Caco-2 (cell line): ENCODE measurements around the gene GMFB. TPM values are rescaled to one million over a fixed set of nuclear protein-coding genes. Genes with fewer than 3 reads are reported as not detected.
A peak's percentile ranks its signal among the peaks of the same experiment; 100 is the strongest.

ENCODE experiments used
- BruUV-seq: library from RNA; stranded (reverse); fragments of 400-500 nt; replicated peaks from 2 replicates; lab custom pipeline; 2021; lab: Mats Ljungman, UMichigan
- CTCF ChIA-PET: fragments of 300-600 bp; sonication (Branson Sonifier 250); formaldehyde crosslinking; loops from one replicate; lab custom pipeline; 2022; ENCODE audit warnings: antibody characterized with exemption; lab: Charles Lee
- POLR2A ChIA-PET: fragments of 300-600 bp; sonication (Branson Sonifier 250); formaldehyde crosslinking; loops from one replicate; lab custom pipeline; 2022; ENCODE audit warnings: antibody characterized with exemption; lab: Charles Lee
- DNase-seq, 2 experiments: peaks; one replicate each; pipeline versions ENCODE4 v3.0.0 to v3.0.0-alpha.2; 2020 to 2022
- H3K27me3 ChIP-seq: replicated peaks from 2 replicates; pipeline ENCODE4 v1.6.0; 2011; ENCODE audit warnings: low read length; ENCODE audit not compliant: control insufficient read depth, insufficient read depth
- H3K36me3 ChIP-seq: 2 replicates; pipeline ENCODE4 v1.5.1; 2011; ENCODE audit warnings: low read length; ENCODE audit not compliant: control insufficient read depth, insufficient read depth
- H3K4me1 ChIP-seq: fragments of 250-450 bp; sonication (Bioruptor Pico); 2 replicates; pipeline ENCODE4 v1.5.1; 2020; ENCODE audit warnings: mild to moderate bottlenecking
- H3K4me3 ChIP-seq: 2 replicates; pipeline ENCODE4 v1.5.1; 2011; ENCODE audit warnings: low read depth, mild to moderate bottlenecking, control low read depth, low read length
- H3K9me3 ChIP-seq: fragments of 250-450 bp; sonication (Bioruptor Pico); 2 replicates; pipeline ENCODE4 v1.5.1; 2020; ENCODE audit warnings: mild to moderate bottlenecking, moderate library complexity
- H3K27ac Mint-ChIP-seq: one replicate; pipeline ENCODE4 v1.8.0; 2022; ENCODE audit warnings: mixed read lengths; ENCODE audit not compliant: unreplicated experiment
- H3K27me3 Mint-ChIP-seq: one replicate; pipeline ENCODE4 v1.8.0; 2022; ENCODE audit warnings: mixed read lengths; ENCODE audit not compliant: insufficient read depth, unreplicated experiment
- H3K36me3 Mint-ChIP-seq: one replicate; pipeline ENCODE4 v1.8.0; 2022; ENCODE audit warnings: mild to moderate bottlenecking, mixed read lengths; ENCODE audit not compliant: insufficient read depth, unreplicated experiment
- H3K4me1 Mint-ChIP-seq: one replicate; pipeline ENCODE4 v1.8.0; 2022; ENCODE audit warnings: low read depth, mixed read lengths; ENCODE audit not compliant: unreplicated experiment
- H3K4me3 Mint-ChIP-seq: one replicate; pipeline ENCODE4 v1.8.0; 2022; ENCODE audit warnings: mild to moderate bottlenecking, moderate library complexity, mixed read lengths; ENCODE audit not compliant: unreplicated experiment
- H3K9me3 Mint-ChIP-seq: one replicate; pipeline ENCODE4 v1.8.0; 2022; ENCODE audit warnings: mixed read lengths; ENCODE audit not compliant: unreplicated experiment
- intact Hi-C: fragments of 100-400 bp; cut with micrococcal nuclease; formaldehyde crosslinking; loops from one replicate; pipeline ENCODE4 v1.10.0; 2022; ENCODE audit not compliant: unreplicated experiment
- total RNA-seq: library from RNA; stranded (reverse); gene quantifications from 2 replicates; pipeline ENCODE4 v1.2.3, GENCODE V29; 2022
- TF ChIP-seq, protein P1 (sequence below), 2 experiments: fragments of 200-600 bp in 1 of 2; IDR thresholded peaks; 1 replicate in 1 of 2; 2 replicates in 1 of 2; pipeline versions ENCODE4 v1.5.1 to v1.8.0; 2011 to 2022; ENCODE audit warnings: antibody characterized with exemption in 1 of 2, control low read depth in 1 of 2, inconsistent platforms in 1 of 2, low read depth in 1 of 2, low read length in 1 of 2, mild to moderate bottlenecking in 1 of 2, moderate library complexity in 1 of 2; ENCODE audit not compliant: insufficient read depth in 1 of 2, severe bottlenecking in 1 of 2, unreplicated experiment in 1 of 2

GMFB gene
- total RNA-seq, 1 experiment from 2014 or later = 67.4 TPM

DNA sequence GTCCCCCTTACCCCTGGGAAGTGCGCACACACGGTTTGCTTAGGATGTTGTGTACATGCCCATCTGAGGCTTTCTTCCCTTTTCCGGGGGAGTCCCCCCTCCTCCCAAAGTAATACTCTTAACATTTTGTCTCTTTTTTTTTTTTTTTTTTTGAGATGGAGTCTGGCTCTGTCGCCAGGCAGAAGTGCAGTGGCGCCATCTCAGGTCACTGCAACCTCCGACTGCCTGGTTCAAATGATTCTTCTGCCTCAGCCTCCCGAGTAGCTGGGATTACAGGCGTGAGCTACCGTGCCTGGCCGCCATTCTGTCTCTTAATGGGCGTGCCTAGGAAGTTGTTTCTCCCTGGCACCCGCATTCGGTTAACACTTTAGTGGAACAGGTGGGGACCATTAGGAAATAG, 4.5 kb upstream of the GMFB start:
- intact Hi-C loops = no loop called here
- no peaks in the 10 kb centered on the region for H3K27me3 ChIP-seq
- H3K27ac Mint-ChIP-seq = no peak overlapping the region
- CTCF ChIA-PET = interaction anchor here (0.7 to 0.9 kb wide), 4 partner anchors 16 to 236 kb away, joined by 3 to 7 read pairs (median 4); partner anchors contain the start of genes CDKN3 and CGRRF1
- peaks cover 5% of the 10 kb centered on the region for H3K4me1 Mint-ChIP-seq
- H3K4me3 Mint-ChIP-seq = no peak overlapping the region
- H3K9me3 Mint-ChIP-seq = peaks cover 7% of the 10 kb centered on the region
- no peaks in the 10 kb centered on the region for H3K36me3 ChIP-seq
- no peak overlapping the region for H3K4me3 ChIP-seq
- no peaks in the 10 kb centered on the region for H3K9me3 ChIP-seq
- H3K4me1 ChIP-seq = peaks cover 27% of the 10 kb centered on the region
- TF ChIP-seq, protein P1, sequence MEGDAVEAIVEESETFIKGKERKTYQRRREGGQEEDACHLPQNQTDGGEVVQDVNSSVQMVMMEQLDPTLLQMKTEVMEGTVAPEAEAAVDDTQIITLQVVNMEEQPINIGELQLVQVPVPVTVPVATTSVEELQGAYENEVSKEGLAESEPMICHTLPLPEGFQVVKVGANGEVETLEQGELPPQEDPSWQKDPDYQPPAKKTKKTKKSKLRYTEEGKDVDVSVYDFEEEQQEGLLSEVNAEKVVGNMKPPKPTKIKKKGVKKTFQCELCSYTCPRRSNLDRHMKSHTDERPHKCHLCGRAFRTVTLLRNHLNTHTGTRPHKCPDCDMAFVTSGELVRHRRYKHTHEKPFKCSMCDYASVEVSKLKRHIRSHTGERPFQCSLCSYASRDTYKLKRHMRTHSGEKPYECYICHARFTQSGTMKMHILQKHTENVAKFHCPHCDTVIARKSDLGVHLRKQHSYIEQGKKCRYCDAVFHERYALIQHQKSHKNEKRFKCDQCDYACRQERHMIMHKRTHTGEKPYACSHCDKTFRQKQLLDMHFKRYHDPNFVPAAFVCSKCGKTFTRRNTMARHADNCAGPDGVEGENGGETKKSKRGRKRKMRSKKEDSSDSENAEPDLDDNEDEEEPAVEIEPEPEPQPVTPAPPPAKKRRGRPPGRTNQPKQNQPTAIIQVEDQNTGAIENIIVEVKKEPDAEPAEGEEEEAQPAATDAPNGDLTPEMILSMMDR (IDR thresholded peaks at IDR 0.05; ENCODE audit: insufficient read depth in 1 of 2, low read depth in 1 of 2, low read length in 1 of 2, severe bottlenecking in 1 of 2, unreplicated experiment in 1 of 2) = peak in 1 of 2 experiments; percentile 6
- POLR2A ChIA-PET = no interaction called here
- H3K36me3 Mint-ChIP-seq = no peaks in the 10 kb centered on the region
- BruUV-seq = no TSS peak
- peak in 1 of 2 experiments; percentile 30 for DNase-seq
- no peaks in the 10 kb centered on the region for H3K27me3 Mint-ChIP-seq

DNA sequence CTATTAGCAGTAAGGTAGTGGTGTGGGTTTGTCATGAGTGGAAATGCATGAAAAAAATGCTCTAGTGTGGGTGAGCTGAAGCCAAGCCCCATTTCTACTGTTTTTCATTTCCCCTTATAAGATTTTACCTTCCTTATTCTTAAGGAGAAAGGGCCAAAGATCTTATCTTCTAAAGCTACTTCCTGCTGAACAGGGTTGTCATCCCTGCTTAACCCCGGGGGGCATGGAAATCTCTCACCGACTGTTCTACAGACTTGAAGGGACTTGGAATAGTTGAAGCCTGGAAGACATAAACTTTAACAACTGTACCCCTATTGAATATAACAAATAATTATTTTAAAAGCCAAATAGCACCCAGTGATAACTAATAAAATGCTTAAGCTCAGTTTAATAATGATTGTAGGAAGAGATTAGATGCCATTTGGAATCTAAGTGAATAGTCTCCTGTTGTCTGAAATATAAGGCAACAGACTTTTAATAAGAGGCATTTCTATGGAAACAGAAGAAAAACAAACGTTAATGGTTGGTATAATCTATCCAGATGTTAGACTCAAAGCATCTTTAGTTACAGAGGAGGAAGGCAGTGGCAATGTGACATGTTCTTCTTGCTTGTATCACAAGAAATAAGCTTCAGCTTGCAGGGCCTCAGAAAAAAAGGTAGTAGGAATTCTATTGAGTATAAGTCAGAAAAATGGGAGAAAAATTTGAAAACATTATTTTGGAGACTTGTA, 1.8 kb upstream of the GMFB start:
- Mint-ChIP-seq H3K4me3 (peak overlapping the region; percentile 74), H3K27ac (peak overlapping the region; percentile 78), H3K9me3 (no peaks in the 10 kb centered on the region), H3K27me3 (no peaks in the 10 kb centered on the region), H3K4me1 (peaks cover 7% of the 10 kb centered on the region), H3K36me3 (peaks cover 7% of the 10 kb centered on the region)
- Histone ChIP-seq H3K27me3 (no peaks in the 10 kb centered on the region), H3K4me3 (no peak overlapping the region), H3K9me3 (no peaks in the 10 kb centered on the region), H3K4me1 (peaks cover 22% of the 10 kb centered on the region), H3K36me3 (no peaks in the 10 kb centered on the region)
- no peak for DNase-seq
- BruUV-seq = no TSS peak
- POLR2A ChIA-PET = no interaction called here
- CTCF ChIA-PET = interaction anchor here (0.7 kb wide), 1 partner anchor 43 kb away, joined by 3 read pairs; no protein-coding TSS in a partner anchor
- intact Hi-C loops = no loop called here
- TF ChIP-seq, protein P1 (IDR thresholded peaks at IDR 0.05; ENCODE audit: insufficient read depth in 1 of 2, low read depth in 1 of 2, low read length in 1 of 2, severe bottlenecking in 1 of 2, unreplicated experiment in 1 of 2) = no peak

DNA sequence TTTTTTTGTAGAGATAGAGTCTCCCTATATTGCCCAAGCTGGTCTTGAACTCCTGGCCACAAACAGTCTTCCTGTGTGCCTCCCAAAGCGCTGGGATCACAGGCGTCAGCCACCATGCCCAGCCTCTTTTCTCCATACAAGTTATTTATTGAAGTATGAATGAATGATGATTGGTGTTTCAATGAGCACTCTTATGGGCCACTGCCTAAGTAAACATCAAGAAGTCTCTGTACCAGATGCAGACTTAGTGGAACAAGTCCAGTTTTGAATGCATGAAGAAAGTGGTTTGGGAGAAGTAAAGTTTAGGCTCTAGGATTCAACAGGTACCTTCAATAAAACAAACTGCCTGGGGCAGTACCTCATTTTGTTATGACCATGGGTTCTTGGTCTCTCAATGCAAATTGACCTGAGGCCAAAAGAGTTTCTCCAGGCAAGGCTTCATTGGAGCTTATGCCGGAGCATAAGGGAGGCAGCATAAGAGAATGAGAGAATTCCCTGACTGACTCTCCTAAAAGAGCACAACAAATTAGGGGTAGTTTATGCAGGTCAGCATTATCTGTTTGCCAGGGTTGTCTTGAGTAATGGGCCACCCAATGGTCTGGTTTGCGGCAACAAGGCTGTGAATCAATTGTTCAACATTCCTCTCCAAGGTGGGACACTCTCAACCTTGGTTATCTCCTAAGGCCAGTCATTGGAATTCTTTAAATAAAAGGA, 1.1 kb upstream of the GMFB start:
- TF ChIP-seq, protein P1 (IDR thresholded peaks at IDR 0.05; ENCODE audit: insufficient read depth in 1 of 2, low read depth in 1 of 2, low read length in 1 of 2, severe bottlenecking in 1 of 2, unreplicated experiment in 1 of 2) = no peak
- peak overlapping the region; percentile 78 for H3K27ac Mint-ChIP-seq
- CTCF ChIA-PET = interaction anchor here (0.7 kb wide), 1 partner anchor 43 kb away, joined by 3 read pairs; no protein-coding TSS in a partner anchor
- TSS peak; percentile 65 for BruUV-seq
- Histone ChIP-seq H3K9me3 (no peaks in the 10 kb centered on the region), H3K36me3 (no peaks in the 10 kb centered on the region), H3K4me1 (peaks cover 22% of the 10 kb centered on the region), H3K4me3 (peak overlapping the region; percentile 86), H3K27me3 (no peaks in the 10 kb centered on the region)
- no peak for DNase-seq
- H3K27me3 Mint-ChIP-seq = no peaks in the 10 kb centered on the region
- H3K9me3 Mint-ChIP-seq = no peaks in the 10 kb centered on the region
- peaks cover 7% of the 10 kb centered on the region for H3K4me1 Mint-ChIP-seq
- H3K36me3 Mint-ChIP-seq = peaks cover 13% of the 10 kb centered on the region
- intact Hi-C loops = loop anchor here (2.0 kb wide), 1 partner anchor 19 kb away; the partner anchor contains the start of gene CGRRF1
- peak overlapping the region; percentile 74 for H3K4me3 Mint-ChIP-seq
- POLR2A ChIA-PET = no interaction called here
